Measurements from ENCODE around the gene PDHX.
A peak's percentile ranks its signal among the peaks of the same experiment; 100 is the strongest.

Gene PDHX

DNA sequence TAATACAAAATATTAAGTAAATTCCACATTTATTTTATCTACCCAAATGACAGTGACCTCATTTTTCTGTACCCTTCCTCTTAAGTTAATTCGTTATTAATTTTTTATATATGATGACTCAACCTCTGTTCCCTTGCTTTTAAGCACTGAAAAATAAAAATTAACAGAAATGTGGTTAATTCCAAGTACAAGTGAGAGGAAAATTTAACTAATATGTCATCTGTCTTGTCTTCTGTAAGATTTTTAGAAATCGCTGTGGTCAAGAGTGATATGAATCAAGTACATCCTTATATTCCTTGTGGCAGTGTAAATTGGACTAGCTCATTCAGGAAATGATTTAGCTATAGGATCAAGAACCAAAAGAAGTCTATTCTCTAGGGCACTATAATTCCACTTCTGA, 74.5 kb downstream of the PDHX start:
- DNase-seq (ENCODE audit: low read depth): no peak

DNA sequence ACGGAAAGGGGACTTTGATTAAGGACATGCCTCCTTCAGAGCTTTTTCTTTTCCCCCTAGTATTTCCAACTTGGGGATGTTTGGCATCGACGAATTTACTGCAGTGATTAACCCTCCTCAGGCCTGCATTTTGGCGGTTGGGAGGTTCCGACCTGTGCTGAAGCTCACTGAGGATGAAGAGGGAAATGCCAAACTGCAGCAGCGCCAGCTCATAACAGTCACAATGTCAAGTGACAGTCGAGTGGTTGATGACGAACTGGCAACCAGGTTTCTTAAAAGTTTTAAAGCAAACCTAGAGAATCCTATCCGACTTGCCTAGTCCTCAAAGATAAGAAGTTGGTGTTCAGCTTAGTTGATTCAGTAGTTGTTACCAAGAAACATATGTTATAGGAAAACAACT, 78.4 kb downstream of the PDHX start:
- no peak for DNase-seq (ENCODE audit: low read depth)

- DNase-seq (ENCODE audit: low read depth): peak; percentile 55
Measured at GRCh38 chr11:34996958-34997357, 80.5 kb downstream of the PDHX start.

DNA sequence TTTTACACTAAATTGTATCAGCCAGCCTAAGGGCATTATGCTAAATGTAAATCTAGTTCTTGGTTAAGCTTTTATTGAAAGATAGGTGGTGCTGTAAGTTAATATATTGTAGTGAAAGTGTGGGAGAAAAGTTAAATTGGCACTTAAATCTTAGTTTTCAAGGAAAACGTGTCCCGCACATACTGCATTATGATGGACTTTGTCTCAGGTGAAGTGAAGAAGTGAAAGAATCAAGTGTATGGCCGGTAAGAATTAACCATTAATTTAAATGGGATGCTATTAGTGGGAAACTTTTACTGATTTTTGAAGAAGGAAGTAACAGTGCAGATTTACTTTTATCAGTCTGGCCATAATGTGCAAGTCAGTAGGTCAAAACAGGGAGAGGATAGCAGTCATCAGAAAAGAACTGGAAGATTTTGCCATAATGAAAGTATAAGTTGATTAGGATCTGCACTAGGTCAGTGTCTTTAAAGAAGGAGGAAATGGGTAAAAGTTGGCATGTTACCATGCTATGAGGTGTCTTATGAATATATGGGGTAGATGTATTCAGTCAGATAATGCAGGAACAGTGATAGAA, 81.6 kb downstream of the PDHX start:
- peak; percentile 73 for DNase-seq (ENCODE audit: low read depth)

DNA sequence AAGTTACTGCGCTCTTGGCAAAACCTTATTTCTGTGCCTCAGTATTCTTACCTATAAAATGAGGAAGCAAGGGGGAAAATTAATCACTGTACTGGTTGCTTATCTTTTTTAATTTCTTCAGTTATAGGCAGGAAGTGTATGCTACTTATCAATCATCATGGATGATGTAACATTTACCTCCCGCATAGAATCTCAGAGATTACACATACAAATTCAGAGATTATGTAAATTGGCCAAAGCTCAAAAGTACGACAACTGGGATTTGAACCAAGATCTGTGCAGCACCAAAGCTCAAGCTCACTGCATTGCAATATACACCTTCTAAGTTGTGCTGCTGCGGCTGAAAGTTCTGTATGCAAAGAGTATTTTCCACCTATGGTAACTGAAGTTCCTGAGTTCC, 83.0 kb downstream of the PDHX start:
- no peak for DNase-seq (ENCODE audit: low read depth)

- peak; percentile 29 for DNase-seq (ENCODE audit: low read depth)
Measured at GRCh38 chr11:35003186-35003585, 86.8 kb downstream of the PDHX start.

GRCh38 chr11:35003658-35004057, 87.2 kb downstream of the PDHX start:
- peak; percentile 43 for DNase-seq (ENCODE audit: low read depth)

DNA sequence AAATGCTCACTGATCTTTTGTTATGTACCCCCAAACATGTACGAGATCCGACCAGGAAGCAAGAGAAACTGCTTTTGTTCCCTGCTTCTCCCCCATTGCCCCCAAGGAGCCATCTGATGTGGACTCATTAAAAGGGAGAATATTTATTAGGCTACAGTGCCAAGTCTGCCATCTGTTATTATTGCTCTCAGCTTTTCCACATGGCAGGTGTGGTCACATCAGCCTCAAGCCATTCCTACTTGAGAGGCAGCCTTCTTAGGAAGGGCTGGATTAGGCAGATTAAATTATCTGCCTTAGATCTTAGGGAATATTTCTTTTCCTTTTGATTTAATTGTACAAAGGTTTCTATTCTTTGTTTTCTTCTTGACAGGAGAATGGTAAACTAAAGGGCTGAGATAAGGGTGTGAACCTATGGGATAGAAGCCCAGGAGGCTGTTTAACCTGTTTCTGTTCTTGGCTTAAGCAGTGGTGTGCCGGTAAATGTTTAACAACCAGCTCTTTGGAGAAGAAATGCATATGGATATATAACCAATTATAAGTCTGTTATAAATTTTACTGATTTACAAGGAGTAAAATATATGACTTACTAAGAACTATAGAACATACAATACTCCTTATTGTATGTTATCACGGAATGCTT, 88.8 kb downstream of the PDHX start:
- no peak for DNase-seq (ENCODE audit: low read depth)

GRCh38 chr11:35006389-35007128, 90.1 kb downstream of the PDHX start:
- peak; percentile 56 for DNase-seq (ENCODE audit: low read depth)

DNA sequence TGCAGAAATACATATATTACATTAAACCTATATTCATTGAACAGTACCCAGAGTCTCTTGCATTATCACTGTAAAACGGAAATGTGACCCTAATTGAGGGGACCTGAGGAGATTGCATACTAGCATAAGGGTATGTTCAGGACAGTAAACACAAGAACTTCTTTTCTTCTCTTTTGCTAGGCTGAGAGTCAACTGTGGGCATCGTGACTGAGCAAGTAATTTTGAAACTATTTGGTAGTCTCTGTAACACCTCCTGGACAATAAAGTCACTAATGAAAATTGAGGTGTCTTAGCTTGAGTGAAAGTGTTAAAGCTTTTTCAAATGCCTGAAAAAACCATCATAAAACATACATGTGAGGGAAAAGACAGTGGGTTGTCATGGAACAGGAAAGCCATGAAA, 90.9 kb downstream of the PDHX start:
- no peak for DNase-seq (ENCODE audit: low read depth)

GRCh38 chr11:35009191-35009943, 92.9 kb downstream of the PDHX start:
- peak; percentile 81 for DNase-seq (ENCODE audit: low read depth)

- DNase-seq (ENCODE audit: low read depth): no peak
Measured at GRCh38 chr11:35009944-35010342, 93.5 kb downstream of the PDHX start.

DNA sequence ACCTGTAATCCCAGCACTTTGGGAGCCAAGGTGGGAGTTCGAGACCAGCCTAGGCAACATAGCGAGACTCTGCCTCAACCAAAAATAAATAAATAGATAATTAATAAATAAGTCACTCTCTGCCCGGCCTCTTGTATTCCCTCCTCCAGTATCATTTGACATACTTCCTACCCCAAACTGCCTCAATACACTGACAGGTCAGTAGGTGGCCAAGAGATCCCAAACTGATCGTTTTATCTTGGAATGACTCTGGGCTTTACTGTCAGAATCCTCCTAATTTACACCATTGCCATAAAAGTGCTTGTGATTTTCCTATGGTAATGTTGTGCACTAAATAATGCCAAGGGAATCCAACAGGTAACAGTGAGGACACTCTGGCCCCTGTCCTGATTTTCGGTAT, 94.2 kb downstream of the PDHX start:
- DNase-seq (ENCODE audit: low read depth): no peak

GRCh38 chr11:35011389-35011788, 95.0 kb downstream of the PDHX start:
- no peak for DNase-seq (ENCODE audit: low read depth)

- no peak for DNase-seq (ENCODE audit: low read depth)
Measured at GRCh38 chr11:35011944-35012343, 95.5 kb downstream of the PDHX start.

DNA sequence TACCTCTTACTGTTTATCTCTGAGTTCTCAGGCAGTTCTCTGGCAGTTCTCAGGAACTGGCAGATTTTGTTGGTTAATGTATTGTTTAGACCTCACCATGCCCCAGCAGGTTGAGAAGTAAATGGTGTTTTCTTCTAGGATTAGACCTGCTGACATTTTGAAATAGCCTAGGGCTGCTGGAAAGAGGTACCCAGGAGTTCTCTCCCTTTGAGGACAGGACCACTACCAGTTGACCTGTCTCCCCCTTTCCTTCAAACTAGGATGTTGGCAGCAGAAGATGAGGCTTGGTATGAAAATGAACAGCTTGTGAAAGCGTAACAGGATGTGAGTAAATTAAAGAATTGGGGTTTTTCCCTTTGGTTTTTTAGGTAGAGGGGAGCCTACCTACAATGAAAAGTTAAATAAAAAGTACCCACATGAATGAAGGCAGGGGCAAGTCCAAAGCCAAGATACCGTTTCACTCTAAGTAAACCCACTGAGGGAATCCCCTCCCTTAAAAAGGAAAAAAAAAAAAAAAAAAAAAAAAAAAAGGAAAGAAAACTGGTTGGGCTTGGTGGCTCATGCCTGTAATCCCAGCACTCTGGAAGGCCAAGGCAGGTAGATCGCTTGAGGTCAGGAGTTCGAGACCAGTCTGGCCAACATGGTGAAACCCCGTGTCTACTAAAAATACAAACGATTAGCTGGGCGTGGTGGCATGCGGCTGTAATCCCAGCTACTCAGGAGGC, 96.2 kb downstream of the PDHX start:
- no peak for DNase-seq (ENCODE audit: low read depth)

GRCh38 chr11:35013514-35014233, 97.3 kb downstream of the PDHX start:
- peak; percentile 26 for DNase-seq (ENCODE audit: low read depth)

GRCh38 chr11:35014346-35014745, 97.9 kb downstream of the PDHX start:
- DNase-seq (ENCODE audit: low read depth): peak; percentile 92

- DNase-seq (ENCODE audit: low read depth): no peak
Measured at GRCh38 chr11:35015621-35016387, 99.4 kb downstream of the PDHX start.

GRCh38 chr11:35016916-35017315, 100.5 kb downstream of the PDHX start:
- no peak for DNase-seq (ENCODE audit: low read depth)

Data from ELR (cell line).